ENCODE data around the gene CCHCR1.
"Not testable (repeated sequence)": the region's sequence is repeated elsewhere in the genome, so short reads cannot be mapped to it uniquely, and the experiment has no call there.

The CCHCR1 gene, protein sequence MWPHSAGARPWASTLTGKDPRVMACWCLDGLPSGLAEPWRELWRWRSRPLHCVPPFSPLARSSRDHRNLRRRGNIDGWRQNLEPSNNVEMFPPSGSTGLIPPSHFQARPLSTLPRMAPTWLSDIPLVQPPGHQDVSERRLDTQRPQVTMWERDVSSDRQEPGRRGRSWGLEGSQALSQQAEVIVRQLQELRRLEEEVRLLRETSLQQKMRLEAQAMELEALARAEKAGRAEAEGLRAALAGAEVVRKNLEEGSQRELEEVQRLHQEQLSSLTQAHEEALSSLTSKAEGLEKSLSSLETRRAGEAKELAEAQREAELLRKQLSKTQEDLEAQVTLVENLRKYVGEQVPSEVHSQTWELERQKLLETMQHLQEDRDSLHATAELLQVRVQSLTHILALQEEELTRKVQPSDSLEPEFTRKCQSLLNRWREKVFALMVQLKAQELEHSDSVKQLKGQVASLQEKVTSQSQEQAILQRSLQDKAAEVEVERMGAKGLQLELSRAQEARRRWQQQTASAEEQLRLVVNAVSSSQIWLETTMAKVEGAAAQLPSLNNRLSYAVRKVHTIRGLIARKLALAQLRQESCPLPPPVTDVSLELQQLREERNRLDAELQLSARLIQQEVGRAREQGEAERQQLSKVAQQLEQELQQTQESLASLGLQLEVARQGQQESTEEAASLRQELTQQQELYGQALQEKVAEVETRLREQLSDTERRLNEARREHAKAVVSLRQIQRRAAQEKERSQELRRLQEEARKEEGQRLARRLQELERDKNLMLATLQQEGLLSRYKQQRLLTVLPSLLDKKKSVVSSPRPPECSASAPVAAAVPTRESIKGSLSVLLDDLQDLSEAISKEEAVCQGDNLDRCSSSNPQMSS

DNA sequence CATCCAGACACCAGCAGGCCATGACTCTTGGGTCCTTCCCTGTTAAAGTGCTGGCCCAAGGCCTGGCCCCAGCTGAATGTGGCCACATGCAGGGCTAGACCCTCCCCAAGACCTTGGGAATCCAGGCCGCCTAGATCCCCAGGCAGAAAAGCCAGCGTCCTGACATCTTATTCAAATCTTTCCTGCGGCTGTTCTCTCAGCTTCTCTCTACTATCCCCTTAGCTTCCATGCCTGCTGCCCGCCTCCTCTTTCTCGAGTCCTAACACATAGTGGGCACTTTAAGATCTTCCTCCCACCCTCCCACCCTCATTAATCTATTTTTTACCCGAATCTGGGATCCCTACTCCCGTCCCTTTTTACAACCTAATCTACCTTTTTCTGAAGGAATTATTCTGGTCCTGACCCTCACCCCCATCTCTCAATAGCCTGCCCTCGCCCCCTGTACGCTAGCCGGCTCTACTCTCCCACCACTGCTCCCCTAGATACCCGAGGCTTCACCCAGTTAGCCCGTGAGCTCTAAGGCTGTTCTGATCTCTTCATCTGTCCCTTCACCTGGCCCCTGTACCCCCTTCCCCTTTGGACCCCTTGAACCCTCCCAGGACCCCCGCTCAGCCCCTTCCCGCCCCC, at the start of gene CCHCR1:
Gene CCHCR1 (minus strand): TSS at position 290 of the 627 bp plus-strand sequence. CDS start 202 bp downstream, at position 88.
- no peak for DNase-seq

- no peak for DNase-seq
Measured at GRCh38 chr6:31205638-31206037, 48.0 kb upstream of the CCHCR1 start.

DNA sequence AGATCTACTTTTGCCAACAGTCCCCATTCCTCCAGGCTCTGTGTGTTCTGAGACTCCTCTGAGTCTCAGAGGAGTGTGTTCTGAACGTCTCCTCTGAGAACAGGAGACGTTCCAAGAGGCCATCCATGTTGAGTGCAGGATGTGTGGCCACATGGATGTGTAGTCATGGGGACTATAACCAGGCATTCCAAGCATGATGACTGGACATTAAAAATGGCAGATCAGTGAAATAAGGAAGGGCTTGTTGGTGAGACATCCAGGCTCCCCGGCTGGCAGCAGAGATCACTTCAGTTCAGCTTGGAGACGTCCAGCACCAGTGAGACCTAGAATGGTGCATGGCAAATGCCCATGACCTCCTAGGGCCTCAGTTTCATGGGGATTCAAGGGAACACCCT, 47.1 kb upstream of the CCHCR1 start:
- DNase-seq, result no peak

GRCh38 chr6:31203345-31203979, 45.9 kb upstream of the CCHCR1 start:
- peak; percentile 81 for DNase-seq

GRCh38 chr6:31202259-31203166, 44.9 kb upstream of the CCHCR1 start:
- DNase-seq, result no peak

- not testable (repeated sequence) for DNase-seq
Measured at GRCh38 chr6:31199105-31199452, 41.5 kb upstream of the CCHCR1 start.

DNA sequence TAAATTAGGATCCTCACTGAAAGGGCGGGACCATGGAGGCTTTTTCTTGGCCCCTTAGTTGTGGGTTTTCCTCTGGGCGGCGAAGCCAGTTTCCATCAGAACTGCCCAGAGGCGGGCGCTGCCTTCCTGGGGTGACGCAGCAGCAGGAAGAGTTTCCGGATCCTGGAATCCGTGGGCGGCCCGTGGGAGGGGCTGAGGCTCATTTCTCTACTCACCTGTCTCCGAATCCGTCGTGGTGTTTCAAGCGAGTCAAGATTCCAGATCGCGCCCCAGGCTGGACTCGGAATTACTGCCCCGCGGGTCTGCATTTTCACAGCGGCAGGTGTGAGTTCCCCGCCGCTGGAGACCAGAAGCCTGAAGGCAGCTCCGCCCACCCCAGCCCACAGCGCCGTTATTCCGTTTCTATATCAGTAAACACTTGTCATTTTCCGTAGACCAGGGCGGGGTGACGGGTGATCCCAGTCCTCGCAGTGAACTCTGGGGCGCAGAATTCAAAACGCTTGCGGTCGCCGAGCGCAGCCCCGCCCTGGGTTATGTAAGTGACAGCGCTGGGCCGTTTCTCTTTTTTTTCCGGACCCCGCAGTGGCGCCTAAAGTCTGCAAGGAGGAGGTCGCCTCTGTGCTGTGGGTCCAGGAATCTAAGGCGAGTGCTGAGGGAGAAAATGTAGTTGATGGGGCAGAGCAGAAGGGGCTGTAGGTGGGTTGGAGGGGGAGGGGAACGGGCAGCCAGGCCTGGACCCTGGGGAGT, 40.1 kb upstream of the CCHCR1 start:
- DNase-seq, result peak; percentile 92

- DNase-seq, result not testable (repeated sequence)
Measured at GRCh38 chr6:31196251-31197022, 38.8 kb upstream of the CCHCR1 start.

DNA sequence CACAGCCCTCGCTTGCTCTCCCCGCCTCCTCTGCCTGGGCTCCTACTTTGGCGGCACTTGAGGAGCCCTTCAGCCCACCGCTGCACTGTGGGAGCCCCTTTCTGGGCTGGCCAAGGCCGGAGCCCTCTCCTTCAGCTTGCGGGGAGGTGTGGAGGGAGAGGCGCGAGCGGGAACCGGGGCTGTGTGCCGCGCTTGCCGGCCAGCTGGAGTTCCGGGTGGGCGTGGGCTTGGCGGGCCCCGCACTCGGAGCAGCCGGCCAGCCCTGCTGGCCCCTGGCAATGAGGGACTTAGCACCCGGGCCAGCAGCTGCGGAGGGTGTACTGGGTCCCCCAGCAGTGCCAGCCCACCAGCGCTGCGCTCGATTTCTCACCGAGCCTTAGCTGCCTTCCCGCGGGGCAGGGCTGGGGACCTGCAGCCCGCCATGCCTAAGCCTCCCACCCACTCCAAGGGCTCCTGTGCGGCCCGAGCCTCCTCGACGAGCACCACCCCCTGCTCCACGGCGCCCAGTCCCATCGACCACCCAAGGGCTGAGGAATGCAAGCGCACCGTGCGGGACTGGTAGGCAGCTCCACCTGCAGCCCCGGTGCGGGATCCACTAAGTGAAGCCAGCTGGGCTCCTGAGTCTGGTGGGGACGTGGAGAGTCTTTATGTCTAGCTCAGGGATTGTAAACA, 37.8 kb upstream of the CCHCR1 start:
- DNase-seq, result not testable (repeated sequence)

- DNase-seq, result no peak
Measured at GRCh38 chr6:31194061-31194834, 36.6 kb upstream of the CCHCR1 start.

DNA sequence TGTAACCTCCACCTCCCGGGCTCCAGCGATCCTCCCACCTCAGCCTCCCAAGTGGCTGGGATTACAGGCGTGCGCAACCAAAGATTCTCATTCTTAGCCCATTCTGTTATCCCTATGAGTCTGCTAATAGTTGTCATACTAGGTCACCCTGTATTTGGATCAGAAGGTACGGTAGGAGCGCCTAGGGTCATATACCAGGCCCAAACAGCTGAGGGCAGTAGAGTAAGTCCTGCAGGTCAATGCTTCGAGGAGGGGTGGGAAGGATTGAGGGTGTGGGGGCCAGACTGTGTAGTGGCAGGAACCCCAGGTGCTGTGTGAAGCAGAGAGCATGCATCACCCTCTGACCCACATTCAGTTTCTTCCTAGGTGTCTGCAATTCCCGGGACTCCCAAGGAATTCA, 35.6 kb upstream of the CCHCR1 start:
- DNase-seq, result no peak

DNA sequence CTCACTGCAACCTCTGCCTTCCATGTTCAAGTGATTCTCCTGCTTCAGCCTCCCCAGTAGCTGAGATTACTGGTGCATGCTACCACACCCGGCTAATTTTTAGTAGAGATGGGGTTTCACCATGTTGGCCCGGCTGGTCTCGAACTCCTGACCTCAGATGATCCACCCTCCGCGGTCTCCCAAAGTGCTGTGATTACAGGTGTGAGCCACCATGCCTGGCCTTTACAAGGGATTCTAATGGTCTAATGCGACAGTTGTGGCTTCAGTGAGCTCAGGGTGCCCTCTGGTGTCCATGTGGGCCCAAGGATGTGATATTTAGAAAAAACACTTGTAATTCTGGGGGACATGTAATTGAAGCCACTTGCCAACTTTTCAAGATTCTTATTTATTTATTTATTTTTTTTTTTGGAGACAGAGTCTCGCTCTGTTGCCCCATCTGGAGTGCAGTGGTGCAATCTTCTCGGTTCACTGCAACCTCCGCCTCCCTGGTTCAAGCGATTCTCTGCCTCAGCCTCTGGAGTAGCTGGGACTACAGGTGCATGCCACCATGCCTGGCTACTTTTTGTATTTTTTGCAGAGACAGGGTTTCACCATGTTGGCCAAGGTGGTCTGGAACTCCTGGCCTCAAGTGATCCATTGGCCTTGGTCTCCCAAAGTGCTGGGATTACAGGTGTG, 35.0 kb upstream of the CCHCR1 start:
- DNase-seq, result peak; percentile 49

- no peak for DNase-seq
Measured at GRCh38 chr6:31190488-31190887, 32.9 kb upstream of the CCHCR1 start.

GRCh38 chr6:31189223-31189622, 31.6 kb upstream of the CCHCR1 start:
- not testable (repeated sequence) for DNase-seq

DNA sequence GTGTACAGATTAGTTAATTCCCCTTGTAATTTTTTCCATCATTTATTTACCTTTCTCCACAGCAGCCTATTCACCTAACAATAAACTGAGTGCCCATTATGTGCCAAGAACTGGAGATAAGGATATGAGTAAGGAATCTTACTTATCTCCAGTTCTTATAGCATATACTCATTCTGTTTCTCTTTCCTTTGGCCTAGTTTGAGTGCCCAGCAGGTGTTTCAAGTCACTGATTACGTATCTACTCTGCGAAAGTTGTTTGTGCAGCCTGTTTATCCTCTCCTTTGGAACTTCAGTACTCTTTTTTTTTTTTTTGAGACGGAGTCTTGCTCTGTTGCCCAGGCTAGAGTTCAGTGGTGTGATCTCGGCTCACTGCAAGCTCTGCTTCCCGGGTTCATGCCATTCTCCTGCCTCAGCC, 30.2 kb upstream of the CCHCR1 start:
- no peak for DNase-seq

- no peak for DNase-seq
Measured at GRCh38 chr6:31186052-31186734, 28.6 kb upstream of the CCHCR1 start.

- DNase-seq, result not testable (repeated sequence)
Measured at GRCh38 chr6:31185695-31186051, 28.1 kb upstream of the CCHCR1 start.

DNA sequence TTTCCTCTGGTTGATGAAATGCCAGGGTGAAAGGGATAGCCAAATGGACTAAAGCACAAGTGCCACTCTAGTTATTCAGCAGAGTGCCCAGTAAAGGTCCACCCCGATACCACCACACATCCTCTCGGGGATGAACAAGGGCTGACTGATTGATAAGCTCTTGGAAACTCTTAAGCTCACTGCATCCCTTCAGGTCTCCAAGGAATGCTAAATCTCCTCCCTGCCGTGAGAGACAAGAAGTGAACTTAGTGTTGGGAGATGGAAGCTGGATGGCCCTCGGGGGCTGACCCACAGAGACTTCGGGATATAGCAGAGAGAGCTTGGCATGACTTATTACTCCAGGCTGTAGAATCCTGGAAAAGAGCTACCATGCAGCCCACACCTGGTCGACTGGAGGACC, 26.3 kb upstream of the CCHCR1 start:
- DNase-seq, result not testable (repeated sequence)
